ENCODE results near the gene FCER2. TPM values are rescaled to one million over a fixed set of nuclear protein-coding genes. Genes with fewer than 3 reads are reported as not detected.
A peak's percentile ranks its signal among the peaks of the same experiment; 100 is the strongest.

Gene FCER2
- total and polyA plus RNA-seq, 2 of the 4 experiments (the other 2 are of a cell fraction), result not detected

DNA sequence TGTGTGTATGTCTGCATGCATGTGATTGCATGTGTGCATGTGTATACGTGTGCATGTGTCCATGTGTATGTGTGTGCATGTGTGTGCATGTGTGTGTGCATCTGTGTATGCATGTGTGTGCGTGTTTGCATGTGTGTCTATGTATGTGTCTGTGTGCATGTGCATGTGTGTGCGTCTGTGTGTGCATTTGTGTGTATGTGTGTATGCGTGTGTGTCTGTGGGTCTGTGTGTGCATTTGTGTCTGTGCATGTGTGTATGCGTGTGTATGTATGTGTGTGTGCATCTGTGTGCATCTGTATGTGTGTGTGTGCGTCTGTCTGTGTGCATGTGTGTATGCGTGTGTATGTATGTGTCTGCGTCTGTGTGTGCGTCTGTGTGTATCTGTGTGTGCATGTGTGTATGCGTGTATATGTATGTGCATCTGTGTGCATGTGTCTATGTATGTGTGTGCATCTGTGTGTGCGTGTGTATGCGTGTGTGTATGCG is 62.0 kb downstream of the FCER2 start:
- Histone ChIP-seq H3K14ac (replicated peaks; ENCODE audit: low read depth, low read length) (no peak overlapping the region), H3K27me3 (ENCODE audit: control insufficient read depth, insufficient read depth, low read length) (peaks cover 14% of the 10 kb centered on the region; the same call in 1 of the 2 replicates), H3K27ac (ENCODE audit: insufficient read depth, low read length) (no peak overlapping the region), H2BK15ac (ENCODE audit: low read depth, low read length) (no peak overlapping the region), H4K5ac (ENCODE audit: low read depth, low read length) (no peak overlapping the region), H3K9me1 (ENCODE audit: insufficient read depth, low read length) (peaks cover 12% of the 10 kb centered on the region), H4K8ac (ENCODE audit: low read depth in 2 of 2, low read length in 2 of 2) (no peak overlapping the region), H3K23ac (ENCODE audit: low read depth, low read length) (no peak overlapping the region), H3K9me3 (ENCODE audit: control insufficient read depth, insufficient read depth, low read length) (no peaks in the 10 kb centered on the region), H3K4me2 (ENCODE audit: low read depth, low read length) (no peak overlapping the region), H4K20me1 (ENCODE audit: insufficient read depth, low read length) (peaks cover 5% of the 10 kb centered on the region; the same call in 1 of the 2 replicates), H2AK9ac (replicated peaks; ENCODE audit: low read depth, low read length, poor library complexity) (no peak overlapping the region), H2BK20ac (ENCODE audit: low read depth, low read length) (no peak overlapping the region), H3K9ac (ENCODE audit: low read depth, low read length) (no peak overlapping the region), H2AK5ac (ENCODE audit: low read depth, low read length) (no peak overlapping the region), H3K56ac (ENCODE audit: extremely low read depth, insufficient read depth, low read length) (no peak overlapping the region), H4K91ac (ENCODE audit: insufficient read depth, low read depth, low read length) (no peak overlapping the region), H3K79me1 (ENCODE audit: low read depth in 1 of 2, low read length in 2 of 2) (no peaks in the 10 kb centered on the region), H3K4me3 (ENCODE audit: insufficient read depth, low read depth, low read length) (no peak overlapping the region), H2BK5ac (ENCODE audit: low read depth, low read length, poor library complexity, severe bottlenecking) (peak overlapping the region; percentile 43), H2BK120ac (ENCODE audit: low read depth, low read length) (no peak overlapping the region), H3K4ac (ENCODE audit: low read depth, low read length) (no peak overlapping the region), H3K4me1 (ENCODE audit: control insufficient read depth, insufficient read depth, low read length) (no peaks in the 10 kb centered on the region), H2AFZ (replicated peaks; ENCODE audit: low read length, poor library complexity) (peak overlapping the region; percentile 51), H3K18ac (ENCODE audit: low read depth, low read length) (no peak overlapping the region), H3K36me3 (ENCODE audit: control insufficient read depth, insufficient read depth, low read length) (no peaks in the 10 kb centered on the region)
- DNase-seq (no peak), ATAC-seq (ENCODE audit: low read depth) (no peak)
- BruUV-seq (replicated peaks), result no TSS peak
- POLR2A ChIA-PET (ENCODE audit: unreplicated experiment), result no interaction called here
- WGBS, 2 experiments (ENCODE audit: extremely low coverage in 2 of 2, insufficient read length in 1 of 2), result 86% methylated on average over 9 of the region's 13 CpGs; no CpG with 5 or more reads in 1 of the 2 experiments
- in situ Hi-C loops (cut with MboI; ENCODE audit: low sequenced_read_pairs) (no loop called here), dilution Hi-C loops (cut with HindIII; ENCODE audit: low sequenced_read_pairs, unreplicated experiment) (no loop called here), intact Hi-C loops (cut with micrococcal nuclease) (no loop called here)
- CTCF ChIA-PET, result no interaction called here
- TF ChIP-seq CHD1 (IDR thresholded peaks at IDR 0.05; ENCODE audit: low read depth, low read length) (no peak), CEBPB (IDR thresholded peaks at IDR 0.05; ENCODE audit: low read depth, low read length) (no peak), MAZ (IDR thresholded peaks at IDR 0.05; ENCODE audit: borderline replicate concordance, low read depth, low read length) (no peak), RFX5 (IDR thresholded peaks at IDR 0.05; ENCODE audit: low read depth, low read length) (no peak)
